ENCODE data around the gene YPEL1.

The YPEL1 gene, protein sequence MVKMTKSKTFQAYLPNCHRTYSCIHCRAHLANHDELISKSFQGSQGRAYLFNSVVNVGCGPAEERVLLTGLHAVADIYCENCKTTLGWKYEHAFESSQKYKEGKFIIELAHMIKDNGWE

GRCh38 chr22:21735200-21736083, at the start of gene YPEL1:
Gene YPEL1 (minus strand): TSS chr22:21735794. CDS start chr22:21710744, 25,050 bp downstream.
- Histone ChIP-seq H3K4me3 (IDR thresholded peaks at IDR 0.05; ENCODE audit: insufficient read depth, low read depth, low read length) (no peak within 1 kb of the TSS), H3K9ac (peak within 1 kb of the TSS; percentile 67; the same call in 1 of the 2 replicates), H3K27ac (peak within 1 kb of the TSS; percentile 80), H3K27me3 (ENCODE audit: insufficient read depth, low read depth) (no peaks in the 10 kb centered on the region), H3K36me3 (ENCODE audit: insufficient read depth) (no peaks in the 10 kb centered on the region), H3K79me2 (ENCODE audit: insufficient read depth, low read depth) (no peaks in the 10 kb centered on the region), H3K4me1 (ENCODE audit: low read depth, poor library complexity, severe bottlenecking) (peaks cover 10% of the 10 kb centered on the region), H3K4me2 (peak within 1 kb of the TSS; percentile 97), H4K20me1 (ENCODE audit: insufficient read depth) (no peaks in the 10 kb centered on the region), H2AFZ (ENCODE audit: low read depth) (peak within 1 kb of the TSS; percentile 95)
- TF ChIP-seq, protein P1, sequence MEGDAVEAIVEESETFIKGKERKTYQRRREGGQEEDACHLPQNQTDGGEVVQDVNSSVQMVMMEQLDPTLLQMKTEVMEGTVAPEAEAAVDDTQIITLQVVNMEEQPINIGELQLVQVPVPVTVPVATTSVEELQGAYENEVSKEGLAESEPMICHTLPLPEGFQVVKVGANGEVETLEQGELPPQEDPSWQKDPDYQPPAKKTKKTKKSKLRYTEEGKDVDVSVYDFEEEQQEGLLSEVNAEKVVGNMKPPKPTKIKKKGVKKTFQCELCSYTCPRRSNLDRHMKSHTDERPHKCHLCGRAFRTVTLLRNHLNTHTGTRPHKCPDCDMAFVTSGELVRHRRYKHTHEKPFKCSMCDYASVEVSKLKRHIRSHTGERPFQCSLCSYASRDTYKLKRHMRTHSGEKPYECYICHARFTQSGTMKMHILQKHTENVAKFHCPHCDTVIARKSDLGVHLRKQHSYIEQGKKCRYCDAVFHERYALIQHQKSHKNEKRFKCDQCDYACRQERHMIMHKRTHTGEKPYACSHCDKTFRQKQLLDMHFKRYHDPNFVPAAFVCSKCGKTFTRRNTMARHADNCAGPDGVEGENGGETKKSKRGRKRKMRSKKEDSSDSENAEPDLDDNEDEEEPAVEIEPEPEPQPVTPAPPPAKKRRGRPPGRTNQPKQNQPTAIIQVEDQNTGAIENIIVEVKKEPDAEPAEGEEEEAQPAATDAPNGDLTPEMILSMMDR (conservative IDR thresholded peaks at IDR 0.05; ENCODE audit: low read depth, low read length) = no peak

- Histone ChIP-seq H4K20me1 (ENCODE audit: insufficient read depth) (no peaks in the 10 kb centered on the region), H3K9ac (no peak overlapping the region), H3K27me3 (ENCODE audit: insufficient read depth, low read depth) (no peaks in the 10 kb centered on the region), H3K4me1 (ENCODE audit: low read depth, poor library complexity, severe bottlenecking) (no peaks in the 10 kb centered on the region), H3K79me2 (ENCODE audit: insufficient read depth, low read depth) (no peaks in the 10 kb centered on the region), H3K36me3 (ENCODE audit: insufficient read depth) (no peaks in the 10 kb centered on the region), H2AFZ (ENCODE audit: low read depth) (no peak overlapping the region), H3K4me2 (no peak overlapping the region), H3K4me3 (IDR thresholded peaks at IDR 0.05; ENCODE audit: insufficient read depth, low read depth, low read length) (no peak overlapping the region), H3K27ac (no peak overlapping the region)
- TF ChIP-seq, protein P1 (conservative IDR thresholded peaks at IDR 0.05; ENCODE audit: low read depth, low read length) = no peak
Observed at GRCh38 chr22:21780259-21780658, 44.7 kb upstream of the YPEL1 start.

- H3K27me3 ChIP-seq (ENCODE audit: insufficient read depth, low read depth) = no peaks in the 10 kb centered on the region
- H3K9ac ChIP-seq = no peak overlapping the region
- no peaks in the 10 kb centered on the region for H3K4me1 ChIP-seq (ENCODE audit: low read depth, poor library complexity, severe bottlenecking)
- H4K20me1 ChIP-seq (ENCODE audit: insufficient read depth) = no peaks in the 10 kb centered on the region
- H3K36me3 ChIP-seq (ENCODE audit: insufficient read depth) = no peaks in the 10 kb centered on the region
- H3K4me2 ChIP-seq = no peak overlapping the region
- TF ChIP-seq, protein P1 (conservative IDR thresholded peaks at IDR 0.05; ENCODE audit: low read depth, low read length) = no peak
- H2AFZ ChIP-seq (ENCODE audit: low read depth) = no peak overlapping the region
- no peak overlapping the region for H3K27ac ChIP-seq
- H3K4me3 ChIP-seq (IDR thresholded peaks at IDR 0.05; ENCODE audit: insufficient read depth, low read depth, low read length) = no peak overlapping the region
- H3K79me2 ChIP-seq (ENCODE audit: insufficient read depth, low read depth) = no peaks in the 10 kb centered on the region
Observed at GRCh38 chr22:21779444-21779843, 43.9 kb upstream of the YPEL1 start.

- no peak overlapping the region for H3K9ac ChIP-seq
- H3K27me3 ChIP-seq (ENCODE audit: insufficient read depth, low read depth) = no peaks in the 10 kb centered on the region
Observed at GRCh38 chr22:21778705-21779363, 43.2 kb upstream of the YPEL1 start.

More at GRCh38 chr22:21778705-21779363, 43.2 kb upstream of the YPEL1 start:
- Histone ChIP-seq H3K79me2 (ENCODE audit: insufficient read depth, low read depth) (no peaks in the 10 kb centered on the region), H3K4me3 (IDR thresholded peaks at IDR 0.05; ENCODE audit: insufficient read depth, low read depth, low read length) (no peak overlapping the region), H3K4me2 (no peak overlapping the region), H4K20me1 (ENCODE audit: insufficient read depth) (no peaks in the 10 kb centered on the region), H2AFZ (ENCODE audit: low read depth) (no peak overlapping the region), H3K36me3 (ENCODE audit: insufficient read depth) (no peaks in the 10 kb centered on the region), H3K27ac (no peak overlapping the region), H3K4me1 (ENCODE audit: low read depth, poor library complexity, severe bottlenecking) (no peaks in the 10 kb centered on the region)
- TF ChIP-seq, protein P1 (conservative IDR thresholded peaks at IDR 0.05; ENCODE audit: low read depth, low read length) = no peak

All from KMS-11 (cell line).